BLaER1 treated with 17β-estradiol and CSF1 and Interleukin-3, amounts not matched to agents 10 nM and 100 nM (cell line): ENCODE data around the gene FCRL3.

Experiments
- H3K27ac ChIP-seq, 11 experiments: shearing (Covaris generic); formaldehyde crosslinking; 2 replicates each; pipeline ENCODE4 v1.8.1; 2022
- H3K27me3 ChIP-seq, 11 experiments: shearing (Covaris generic); formaldehyde crosslinking; 2 replicates each; pipeline ENCODE4 v1.8.1; 2022
- H3K36me3 ChIP-seq, 11 experiments: shearing (Covaris generic); formaldehyde crosslinking; 2 replicates each; pipeline ENCODE4 v1.8.1; 2022
- H3K4me1 ChIP-seq, 10 experiments: shearing (Covaris generic); formaldehyde crosslinking; 2 replicates each; pipeline ENCODE4 v1.8.1; 2022
- H3K4me2 ChIP-seq, 11 experiments: shearing (Covaris generic); formaldehyde crosslinking; 2 replicates each; pipeline ENCODE4 v1.8.1; 2022
- H3K4me3 ChIP-seq, 10 experiments: shearing (Covaris generic); formaldehyde crosslinking; 2 replicates each; pipeline ENCODE4 v1.8.1; 2022
- H3K9ac ChIP-seq, 11 experiments: shearing (Covaris generic); formaldehyde crosslinking; 2 replicates each; pipeline ENCODE4 v1.8.1; 2022
- H3K9me3 ChIP-seq, 11 experiments: shearing (Covaris generic); formaldehyde crosslinking; replicated peaks in 1 of 11; 2 replicates each; pipeline ENCODE4 v1.8.1; 2022
- H4K20me1 ChIP-seq, 11 experiments: shearing (Covaris generic); formaldehyde crosslinking; 2 replicates each; pipeline ENCODE4 v1.8.1; 2022
- Cebpa-rat ChIP-seq, 11 experiments: shearing (Covaris generic); IDR thresholded peaks; 2 replicates each; pipeline ENCODE4 v1.8.1; 2022

The FCRL3 gene

DNA sequence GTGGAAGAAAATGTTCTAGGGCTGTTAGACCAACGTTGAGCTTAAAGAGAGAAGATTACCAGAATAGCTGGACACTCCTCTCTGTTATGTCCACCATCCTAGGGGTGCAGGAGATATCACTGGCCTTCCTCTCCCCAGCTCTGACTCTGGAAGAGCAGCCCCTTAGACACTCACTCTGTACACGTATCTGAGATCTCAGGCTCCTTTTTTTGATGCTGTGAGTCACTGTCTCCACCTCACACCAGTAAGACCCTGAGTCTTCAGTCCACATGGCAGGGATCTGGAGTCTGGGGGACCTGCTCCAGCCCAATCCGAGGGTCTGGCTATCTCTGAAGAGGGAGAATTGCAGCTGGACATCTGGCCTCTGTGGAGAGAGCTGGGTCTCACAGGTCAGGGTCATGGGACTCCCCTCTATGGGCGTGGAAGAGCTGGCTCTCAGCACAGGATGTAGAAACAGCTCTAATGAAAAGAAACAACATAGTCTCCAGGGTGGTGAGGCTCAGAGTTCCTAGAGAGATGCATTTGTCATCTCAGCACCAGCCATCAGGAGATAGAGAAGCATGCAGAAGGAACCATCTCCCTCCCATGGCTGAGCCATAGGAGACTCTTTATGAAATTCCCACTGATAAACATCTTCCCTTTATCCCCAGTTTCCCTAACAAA lies 3.5 kb downstream of the FCRL3 start:
- Histone ChIP-seq H3K9ac (no peak overlapping the region), H4K20me1 (no peaks in the 10 kb centered on the region), H3K36me3 (no peaks in the 10 kb centered on the region), H3K27ac (no peak overlapping the region), H3K4me3 (no peak overlapping the region), H3K27me3 (peaks cover 0 to 40% (median 0%) of the 10 kb centered on the region in 11 experiments; a peak in 3 of 22 replicates), H3K4me2 (no peak overlapping the region), H3K4me1 (no peaks in the 10 kb centered on the region), H3K9me3 (no peaks in the 10 kb centered on the region)
- no peak for TF ChIP-seq Cebpa-rat (IDR thresholded peaks at IDR 0.05)

DNA sequence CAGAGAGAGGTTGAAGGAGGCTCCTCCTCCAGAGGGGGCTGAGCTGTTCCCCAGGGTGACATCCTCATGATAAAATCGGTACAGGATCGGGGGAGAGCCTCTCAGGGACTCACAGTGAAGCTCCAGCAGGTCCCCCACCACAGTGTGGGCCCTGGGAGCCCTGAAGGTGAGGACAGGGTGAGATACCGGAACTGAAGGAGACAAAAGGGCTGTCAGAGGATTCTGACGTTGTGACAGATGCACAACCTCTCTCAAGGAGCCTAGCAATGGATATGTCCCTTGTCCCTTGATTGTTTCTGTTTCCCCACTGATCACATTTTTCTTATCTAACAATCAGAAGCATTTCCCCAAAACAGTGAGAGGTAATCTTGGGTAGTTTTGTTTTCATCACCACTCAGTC lies 5.2 kb downstream of the FCRL3 start:
- Histone ChIP-seq H3K36me3 (no peaks in the 10 kb centered on the region), H3K27ac (no peak overlapping the region), H3K4me2 (no peak overlapping the region), H3K4me3 (no peak overlapping the region), H3K9me3 (no peaks in the 10 kb centered on the region), H3K27me3 (peaks cover 0 to 34% (median 0%) of the 10 kb centered on the region in 11 experiments; a peak in 3 of 22 replicates), H3K9ac (no peak overlapping the region), H3K4me1 (no peaks in the 10 kb centered on the region), H4K20me1 (no peaks in the 10 kb centered on the region)
- TF ChIP-seq Cebpa-rat (IDR thresholded peaks at IDR 0.05) = no peak

DNA sequence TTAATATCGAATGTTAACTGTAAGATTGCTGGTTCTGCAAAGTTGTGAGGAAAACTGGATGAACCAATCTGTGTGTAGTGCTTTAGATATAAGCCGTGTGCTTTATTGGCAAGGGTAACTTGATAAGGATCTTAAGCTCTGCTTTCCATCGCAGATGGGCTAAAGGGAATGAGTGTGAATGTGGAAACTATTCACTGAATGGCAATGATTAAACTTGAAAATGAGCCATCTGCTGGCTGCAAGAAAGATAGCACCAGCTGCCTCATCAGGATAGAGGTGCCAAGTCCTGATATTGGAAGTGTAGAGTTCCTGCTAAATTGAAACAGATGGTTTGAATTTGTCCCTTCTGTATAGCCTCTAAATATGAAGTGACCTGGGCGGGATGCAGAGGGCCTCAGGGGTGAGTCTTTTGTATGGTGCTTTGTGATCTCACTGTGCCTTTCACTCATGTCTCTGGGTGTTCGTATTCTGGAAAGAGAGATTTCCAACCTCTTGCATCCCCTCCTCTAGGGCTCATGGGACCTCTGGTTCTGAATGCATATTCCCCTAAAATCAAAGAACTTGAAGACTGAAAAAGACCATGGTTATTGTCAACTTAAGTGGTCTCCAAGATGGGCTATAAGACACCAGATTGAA lies 9.2 kb downstream of the FCRL3 start:
- Histone ChIP-seq H3K4me2 (no peak overlapping the region), H3K9ac (no peak overlapping the region), H3K27ac (no peak overlapping the region), H3K4me1 (no peaks in the 10 kb centered on the region), H3K27me3 (peaks cover 0 to 31% (median 0%) of the 10 kb centered on the region in 11 experiments; a peak in 3 of 22 replicates), H3K4me3 (no peak overlapping the region), H3K9me3 (no peaks in the 10 kb centered on the region), H4K20me1 (no peaks in the 10 kb centered on the region), H3K36me3 (no peaks in the 10 kb centered on the region)
- TF ChIP-seq Cebpa-rat (IDR thresholded peaks at IDR 0.05) = no peak

DNA sequence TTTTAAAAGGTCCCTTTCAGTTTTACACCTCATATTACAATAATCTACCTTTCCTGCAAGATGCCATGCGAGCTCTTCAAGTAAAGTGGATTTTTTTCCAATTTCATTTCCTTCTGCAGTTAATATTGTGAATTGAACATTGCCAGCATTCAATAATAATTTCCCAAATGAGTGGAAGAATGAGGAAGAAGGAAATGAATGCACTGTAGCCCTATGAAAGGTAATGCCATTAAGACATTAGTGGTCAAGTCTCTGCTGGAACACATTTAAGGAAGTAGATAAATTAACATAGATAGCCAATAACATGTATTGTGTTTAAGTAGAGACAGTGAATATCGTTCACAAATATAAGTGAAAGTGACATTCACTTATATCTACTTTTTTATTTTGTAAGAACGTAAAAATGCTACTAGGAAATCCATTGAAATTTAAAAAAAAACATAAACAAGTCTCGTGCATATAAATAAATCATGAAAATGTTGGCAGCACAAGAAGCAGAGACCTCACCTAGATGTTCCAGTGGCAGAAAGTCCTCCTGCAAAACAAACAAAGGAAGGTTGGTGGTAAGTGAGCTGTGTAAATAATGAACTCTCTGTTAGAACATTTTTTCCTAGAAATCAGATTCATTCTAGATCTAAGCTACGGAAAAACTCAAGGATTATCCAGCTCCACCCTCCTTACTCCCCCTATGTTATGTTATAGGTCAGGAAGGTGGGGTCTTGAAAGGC lies 17.7 kb downstream of the FCRL3 start:
- Histone ChIP-seq H3K27me3 (peaks cover 0 to 17% (median 0%) of the 10 kb centered on the region in 11 experiments; a peak in 3 of 22 replicates), H3K4me3 (no peak overlapping the region), H3K4me1 (no peaks in the 10 kb centered on the region), H3K36me3 (no peaks in the 10 kb centered on the region), H3K4me2 (no peak overlapping the region), H3K9me3 (0 out of 22 replicates have a peak, but pooled peaks cover 0 to 4% (median 0%) of the 10 kb centered on the region in 11 experiments), H3K9ac (no peak overlapping the region), H4K20me1 (no peaks in the 10 kb centered on the region), H3K27ac (no peak overlapping the region)
- TF ChIP-seq Cebpa-rat (IDR thresholded peaks at IDR 0.05) = no peak

DNA sequence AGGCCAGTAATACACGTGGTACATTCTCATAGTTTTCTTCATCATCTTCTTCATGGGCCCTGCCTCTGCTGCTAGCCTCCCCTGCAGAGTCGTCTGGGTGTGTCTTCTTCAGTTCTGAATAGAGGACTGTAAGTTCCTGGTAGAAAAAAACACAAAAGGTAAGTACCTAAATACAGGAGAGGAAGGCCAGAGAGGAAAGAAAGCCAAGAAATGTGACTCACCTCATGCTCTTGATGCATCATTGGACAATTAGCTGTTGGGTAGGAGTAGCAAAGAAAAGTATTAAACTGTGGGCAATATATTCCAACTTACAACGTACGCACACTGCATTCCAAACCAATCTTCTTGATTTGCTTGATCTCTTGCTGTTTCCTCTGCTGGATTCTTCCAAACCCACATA lies 21.8 kb downstream of the FCRL3 start:
- H3K27me3 ChIP-seq = peaks cover 0 to 4% (median 0%) of the 10 kb centered on the region in 11 experiments; a peak in 1 of 22 replicates
- peaks cover 20 to 30% (median 25%) of the 10 kb centered on the region in 11 experiments for H3K9me3 ChIP-seq
- no peak for TF ChIP-seq Cebpa-rat (IDR thresholded peaks at IDR 0.05)
- H3K36me3 ChIP-seq = no peaks in the 10 kb centered on the region; a peak in 1 of 22 replicates
- no peak overlapping the region for H3K9ac ChIP-seq
- no peak overlapping the region for H3K27ac ChIP-seq
- H3K4me1 ChIP-seq = no peaks in the 10 kb centered on the region
- no peak overlapping the region for H3K4me3 ChIP-seq
- no peak overlapping the region for H3K4me2 ChIP-seq
- no peaks in the 10 kb centered on the region for H4K20me1 ChIP-seq

DNA sequence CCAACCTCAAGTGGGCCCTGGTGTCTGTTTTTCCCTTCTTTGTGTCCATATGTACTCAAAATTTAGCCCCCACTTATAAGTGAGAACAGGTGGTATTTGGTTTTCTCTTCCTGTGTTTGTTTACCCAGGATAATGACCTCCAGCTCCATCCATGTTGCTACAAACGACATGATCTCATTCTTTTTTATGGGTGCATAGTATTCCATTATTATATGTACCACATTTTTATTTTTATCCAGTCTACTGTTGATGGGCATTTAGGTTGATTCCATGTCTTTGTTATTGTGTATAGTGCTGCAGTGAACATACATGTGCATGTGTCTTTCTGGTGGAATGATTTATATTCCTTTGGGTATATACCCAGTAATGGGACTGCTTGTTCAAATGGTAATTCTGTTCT lies 27.6 kb downstream of the FCRL3 start:
- TF ChIP-seq Cebpa-rat (IDR thresholded peaks at IDR 0.05) = no peak
- Histone ChIP-seq H4K20me1 (no peaks in the 10 kb centered on the region), H3K4me1 (no peaks in the 10 kb centered on the region), H3K27ac (no peak overlapping the region), H3K36me3 (no peaks in the 10 kb centered on the region; a peak in 1 of 22 replicates), H3K4me2 (no peak overlapping the region), H3K9ac (no peak overlapping the region), H3K4me3 (no peak overlapping the region), H3K27me3 (peaks cover 0 to 6% (median 0%) of the 10 kb centered on the region in 11 experiments; a peak in 1 of 22 replicates), H3K9me3 (peaks cover 35 to 63% (median 48%) of the 10 kb centered on the region in 11 experiments)

DNA sequence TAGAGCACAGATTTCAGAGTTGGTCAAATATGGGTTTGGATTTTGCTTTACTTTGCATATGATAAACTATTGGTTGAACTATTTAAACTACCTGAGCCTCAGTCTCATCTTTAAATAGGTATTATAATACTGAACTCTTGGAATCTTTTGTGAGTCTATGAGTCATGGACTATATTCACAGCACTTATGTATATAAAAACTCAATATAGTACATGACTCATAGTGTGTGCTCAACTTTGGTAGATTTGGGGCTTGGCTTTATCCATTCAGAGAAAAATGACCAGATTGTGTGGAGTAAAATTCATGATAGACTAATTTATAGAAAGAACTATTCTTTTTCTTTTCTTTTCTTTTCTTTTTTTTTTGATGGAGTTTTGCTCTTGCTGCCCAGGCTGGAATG lies 28.7 kb downstream of the FCRL3 start:
- no peak for TF ChIP-seq Cebpa-rat (IDR thresholded peaks at IDR 0.05)
- Histone ChIP-seq H3K27ac (no peak overlapping the region), H3K36me3 (no peaks in the 10 kb centered on the region; a peak in 1 of 22 replicates), H3K27me3 (peaks cover 0 to 6% (median 0%) of the 10 kb centered on the region in 11 experiments; a peak in 1 of 22 replicates), H3K9me3 (peaks cover 35 to 61% (median 48%) of the 10 kb centered on the region in 11 experiments), H3K9ac (no peak overlapping the region), H3K4me3 (no peak overlapping the region), H3K4me1 (no peaks in the 10 kb centered on the region), H3K4me2 (no peak overlapping the region), H4K20me1 (no peaks in the 10 kb centered on the region)

DNA sequence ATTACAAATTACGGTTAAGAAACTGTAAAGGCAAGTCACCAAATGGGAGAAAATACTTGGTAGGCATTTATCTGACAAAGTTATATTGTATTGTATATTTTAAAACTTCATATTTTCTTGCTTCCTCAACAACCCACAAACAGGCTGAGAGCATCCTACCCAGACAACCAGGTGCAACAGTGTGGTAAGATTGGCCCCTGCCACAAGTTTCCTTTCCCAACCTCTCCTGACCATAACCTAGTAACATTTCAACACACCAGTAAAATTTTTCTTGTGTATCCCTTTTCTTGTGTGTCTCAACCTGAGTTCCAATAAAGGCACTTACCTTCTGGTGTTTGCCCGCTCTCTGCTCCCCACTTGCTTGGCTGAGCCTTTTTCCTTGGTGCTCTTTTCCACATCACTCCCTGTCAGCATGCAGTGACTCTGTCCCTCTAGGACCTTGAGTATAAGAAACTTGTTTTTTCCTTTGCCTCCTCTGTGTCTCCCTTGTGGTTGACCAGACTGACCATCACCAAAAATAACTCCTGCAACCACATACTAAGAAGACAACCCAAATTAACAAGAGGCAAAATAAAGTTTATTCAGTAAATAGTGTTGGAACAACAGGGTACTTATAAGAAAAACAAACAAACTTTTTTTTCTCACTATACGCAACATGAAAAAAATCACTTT lies 40.9 kb downstream of the FCRL3 start:
- no peaks in the 10 kb centered on the region for H3K36me3 ChIP-seq
- peak overlapping the region; percentile 0 to 81 (median 55); a peak in 19 of 22 replicates for H3K4me2 ChIP-seq
- peaks cover 0 to 16% (median 15%) of the 10 kb centered on the region in 10 experiments; a peak in 16 of 20 replicates for H3K4me1 ChIP-seq
- peak in 7 of 11 experiments; percentile 27 to 77 (median 54); a peak in 9 of 22 replicates for TF ChIP-seq Cebpa-rat (IDR thresholded peaks at IDR 0.05)
- no peak overlapping the region for H3K4me3 ChIP-seq
- peak overlapping the region in 8 of 11 experiments; percentile 35 to 74 (median 65); a peak in 16 of 22 replicates for H3K27ac ChIP-seq
- H4K20me1 ChIP-seq = no peaks in the 10 kb centered on the region
- peaks cover 0 to 53% (median 0%) of the 10 kb centered on the region in 11 experiments; a peak in 4 of 22 replicates for H3K27me3 ChIP-seq
- peak overlapping the region in 4 of 11 experiments; percentile 8 to 60 (median 48); a peak in 4 of 22 replicates for H3K9ac ChIP-seq
- peaks cover 0 to 13% (median 0%) of the 10 kb centered on the region in 11 experiments; a peak in 2 of 22 replicates for H3K9me3 ChIP-seq
